HepG2 (cell line): Measurements from ENCODE around the gene MAP3K20. TPM values are rescaled to one million over a fixed set of nuclear protein-coding genes. Genes with fewer than 3 reads are reported as not detected.

Experiments
- ATAC-seq: fragments of 200-7000 bp; cut with Tn5 transposase; 3 replicates; pipeline ENCODE4 v1.9.1; 2020; ENCODE audit warnings: mild to moderate bottlenecking, moderate library complexity
- BruUV-seq: library from RNA; stranded (reverse); fragments of 400-500 nt; replicated peaks from 2 replicates; lab custom pipeline; 2021; lab: Mats Ljungman, UMichigan
- CTCF ChIA-PET: fragments of 300-600 bp; formaldehyde crosslinking; extraction: SDS; loops from one replicate; lab custom pipeline; 2021; ENCODE audit warnings: low total read pairs, inconsistent platforms, low intra/inter-chr PET ratio; lab: Yijun Ruan, JAX
- POLR2A ChIA-PET: fragments of 350-600 bp; sonication (Branson Sonifier 250); formaldehyde crosslinking; loops from one replicate; lab custom pipeline; 2020; ENCODE audit warnings: antibody characterized with exemption, inconsistent platforms; lab: Yijun Ruan, JAX
- DNase-seq: peaks from one replicate; pipeline ENCODE4 v3.0.0-alpha.2; 2015; ENCODE audit warnings: low spot score
- FAIRE-seq: peaks from 3 replicates; lab custom pipeline; 2011; peaks lifted over from hg19 to GRCh38; lab: Jason Lieb, UNC
- H2AFZ ChIP-seq: one replicate; pipeline ENCODE4 v1.6.1; 2011; ENCODE audit warnings: low read length, inconsistent platforms
- H3K27ac ChIP-seq: fragments of 300-600 bp; 3 replicates; pipeline ENCODE4 v1.8.0; 2011; ENCODE audit warnings: mixed run types, mild to moderate bottlenecking, mixed read lengths, low read length, inconsistent platforms; ENCODE audit not compliant: insufficient read depth; ENCODE audit errors: extremely low read length
- H3K27me3 ChIP-seq, 2 experiments: fragments of 200-600 bp in 1 of 2; 2 replicates in 1 of 2; 3 replicates in 1 of 2; pipeline versions ENCODE4 v1.6.0 to v1.8.0; 2011; ENCODE audit warnings: low read length in 2 of 2, mild to moderate bottlenecking in 2 of 2, moderate library complexity in 2 of 2, inconsistent platforms in 1 of 2; ENCODE audit not compliant: insufficient read depth in 2 of 2, control insufficient read depth in 1 of 2
- H3K36me3 ChIP-seq, 2 experiments: fragments of 200-600 bp in 1 of 2; replicated peaks in 1 of 2; 2 replicates in 1 of 2; 3 replicates in 1 of 2; pipeline versions ENCODE4 v1.5.1 to v1.8.0; 2011; ENCODE audit warnings: low read length in 2 of 2, inconsistent platforms in 1 of 2; ENCODE audit not compliant: insufficient read depth in 2 of 2, control insufficient read depth in 1 of 2
- H3K4me1 ChIP-seq: 2 replicates; pipeline ENCODE4 v1.5.1; 2012; ENCODE audit warnings: low read length, inconsistent platforms; ENCODE audit not compliant: insufficient read depth
- H3K4me2 ChIP-seq: 2 replicates; pipeline ENCODE4 v1.6.0; 2011; ENCODE audit warnings: low read depth, low read length, inconsistent platforms
- H3K4me3 ChIP-seq, 3 experiments: fragments of 200-600 bp in 1 of 3; sonication (generic), shearing (Covaris generic) in 1 of 3; replicated peaks in 1 of 3; 2 replicates each; pipeline ENCODE4 v1.5.1; 2011 to 2016; ENCODE audit warnings: low read length in 3 of 3, inconsistent platforms in 2 of 3, low read depth in 2 of 3, mild to moderate bottlenecking in 2 of 3, control low read depth in 1 of 3, mixed read lengths in 1 of 3; ENCODE audit not compliant: insufficient read depth in 1 of 3
- H3K79me2 ChIP-seq: one replicate; pipeline ENCODE4 v1.6.1; 2011; ENCODE audit warnings: low read length, inconsistent platforms; ENCODE audit not compliant: insufficient read depth
- H3K9ac ChIP-seq: 2 replicates; pipeline ENCODE4 v1.6.0; 2011; ENCODE audit warnings: mild to moderate bottlenecking, low read depth, low read length, inconsistent platforms; ENCODE audit not compliant: insufficient read depth
- H3K9me3 ChIP-seq: 2 replicates; pipeline ENCODE4 v1.5.1; 2012; ENCODE audit warnings: mild to moderate bottlenecking, low read length
- H4K20me1 ChIP-seq: 2 replicates; pipeline ENCODE4 v1.6.0; 2011; ENCODE audit warnings: inconsistent platforms, mild to moderate bottlenecking, low read length, moderate library complexity; ENCODE audit not compliant: insufficient read depth
- ATF7 ChIP-seq, 2 experiments: fragments of 450-650 bp in 1 of 2; sonication (generic) in 1 of 2; formaldehyde crosslinking in 1 of 2; IDR thresholded peaks; 2 replicates each; pipeline versions ENCODE4 v1.4.0 to v1.6.1; 2016 to 2020; ENCODE audit warnings: antibody characterized with exemption in 1 of 2, mild to moderate bottlenecking in 1 of 2, missing genetic modification reagents in 1 of 2
- CEBPB ChIP-seq: IDR thresholded peaks from 2 replicates; pipeline ENCODE4 v1.6.1; 2011; ENCODE audit warnings: low read depth, low read length, improper control_type of control experiment, borderline replicate concordance
- EEA1 ChIP-seq: sonication (generic); formaldehyde crosslinking; IDR thresholded peaks from 2 replicates; pipeline ENCODE4 v1.5.1; 2020; ENCODE audit warnings: mild to moderate bottlenecking, missing genetic modification reagents, borderline replicate concordance
- EED ChIP-seq: sonication (generic); formaldehyde crosslinking; IDR thresholded peaks from 2 replicates; pipeline ENCODE4 v1.5.0; 2020; ENCODE audit warnings: mild to moderate bottlenecking, missing genetic modification reagents
- ELF3 ChIP-seq: IDR thresholded peaks from 2 replicates; pipeline ENCODE4 v1.6.1; 2016; ENCODE audit warnings: missing genetic modification reagents, missing compliant biosample characterization
- GTF3A ChIP-seq: sonication (generic); formaldehyde crosslinking; conservative IDR thresholded peaks from 2 replicates; pipeline ENCODE4 v1.4.0; 2020; ENCODE audit warnings: mild to moderate bottlenecking, missing genetic modification reagents
- HMG20A ChIP-seq: IDR thresholded peaks from 2 replicates; pipeline ENCODE4 v1.6.1; 2016; ENCODE audit warnings: borderline replicate concordance
- HMG20B ChIP-seq: conservative IDR thresholded peaks from 2 replicates; pipeline ENCODE4 v1.6.1; 2016; ENCODE audit warnings: missing genetic modification reagents, missing compliant biosample characterization
- JDP2 ChIP-seq: sonication (generic); formaldehyde crosslinking; IDR thresholded peaks from 2 replicates; pipeline ENCODE4 v1.8.1; 2022; ENCODE audit warnings: missing genetic modification reagents, borderline replicate concordance
- KLF15 ChIP-seq: sonication (generic); formaldehyde crosslinking; IDR thresholded peaks from 2 replicates; pipeline ENCODE4 v1.8.1; 2023; ENCODE audit warnings: borderline replicate concordance, mild to moderate bottlenecking, inconsistent platforms, missing genetic modification reagents, mixed read lengths
- SUZ12 ChIP-seq: fragments of 150-350 bp; IDR thresholded peaks from 2 replicates; pipeline ENCODE4 v1.6.1; 2014; ENCODE audit warnings: low read depth, low read length
- TBX2 ChIP-seq: sonication (generic); formaldehyde crosslinking; IDR thresholded peaks from 2 replicates; pipeline ENCODE4 v1.5.0; 2020; ENCODE audit warnings: missing genetic modification reagents, mild to moderate bottlenecking, borderline replicate concordance
- ZFX ChIP-seq: sonication (generic); formaldehyde crosslinking; IDR thresholded peaks from 2 replicates; pipeline ENCODE4 v1.4.0; 2020; ENCODE audit warnings: mild to moderate bottlenecking, low read depth, missing genetic modification reagents, moderate library complexity
- ZNF256 ChIP-seq: sonication (generic); formaldehyde crosslinking; conservative IDR thresholded peaks from 2 replicates; pipeline ENCODE4 v1.4.0; 2020; ENCODE audit warnings: missing genetic modification reagents
- ZNF614 ChIP-seq: IDR thresholded peaks from 2 replicates; pipeline ENCODE4 v1.6.1; 2018; ENCODE audit warnings: missing biosample characterization, missing genetic modification reagents, inconsistent platforms, borderline replicate concordance
- ZNF660 ChIP-seq: sonication (generic); formaldehyde crosslinking; IDR thresholded peaks from 2 replicates; pipeline ENCODE4 v1.5.1; 2020; ENCODE audit warnings: mild to moderate bottlenecking, low read depth, missing genetic modification reagents, borderline replicate concordance
- ZNF775 ChIP-seq: sonication (generic); formaldehyde crosslinking; IDR thresholded peaks from 2 replicates; pipeline ENCODE4 v1.4.0; 2020; ENCODE audit warnings: missing genetic modification reagents, mild to moderate bottlenecking, moderate library complexity, borderline replicate concordance
- WGBS: methylation state at CpG from one replicate; pipeline ENCODE4 v1.1.6; 2017; ENCODE audit warnings: low lambda C conversion rate; 5-methylcytosine and 5-hydroxymethylcytosine counted together
- in situ Hi-C: cut with HindIII; loops from 2 replicates; pipeline ENCODE4 v1.10.0; 2017; ENCODE audit warnings: low pct_unique_long_range_greater_than_20kb; ENCODE audit not compliant: extremely low pct_ligation_motif_present
- intact Hi-C: fragments of 100-400 bp; cut with micrococcal nuclease; formaldehyde crosslinking; loops from one replicate; pipeline ENCODE4 v1.10.0; 2022; ENCODE audit not compliant: unreplicated experiment
- polyA plus RNA-seq, 8 experiments: library from polyadenylated mRNA; depleted of rRNA in 3 of 8; stranded (reverse) in 7 of 8; unstranded in 1 of 8; fragments of >200 nt; fragmentation: Illumina TruSeq in 4 of 8; extraction: Trizol in 4 of 8; gene quantifications; 2 replicates each; pipeline versions ENCODE4 v1.2.1 to v1.2.3, GENCODE V29; 2011 to 2016; ENCODE audit warnings: low read depth in 4 of 8, missing spikeins in 1 of 8, mixed read lengths in 1 of 8; ENCODE audit not compliant: insufficient read depth in 1 of 8
- total RNA-seq, 5 experiments: library from RNA; depleted of rRNA; stranded (reverse); fragments of >200 nt; fragmentation: Illumina TruSeq; extraction: Trizol; gene quantifications; 2 replicates each; pipeline ENCODE4 v1.2.3, GENCODE V29; 2016; ENCODE audit warnings: low read depth in 1 of 5
- TF ChIP-seq, protein P1 (sequence below): sonication (generic); formaldehyde crosslinking; IDR thresholded peaks from 2 replicates; pipeline ENCODE4 v1.4.0; 2020; ENCODE audit warnings: missing genetic modification reagents; ENCODE audit errors: not compliant biosample characterization
- TF ChIP-seq, protein P2 (sequence below): sonication (generic); formaldehyde crosslinking; IDR thresholded peaks from 2 replicates; pipeline ENCODE4 v1.4.0; 2020; ENCODE audit warnings: missing genetic modification reagents, low read depth, mild to moderate bottlenecking, borderline replicate concordance
- TF ChIP-seq, protein P3 (sequence below): sonication (generic); formaldehyde crosslinking; IDR thresholded peaks from 2 replicates; pipeline ENCODE4 v1.8.1; 2023; ENCODE audit warnings: mild to moderate bottlenecking, moderate library complexity, missing genetic modification reagents

MAP3K20 gene
- total and polyA plus RNA-seq, 2 of the 13 experiments (the other 11 are each of a cell fraction or from before 2014, with no cell fraction given) = 5.2 to 13.5 TPM

DNA sequence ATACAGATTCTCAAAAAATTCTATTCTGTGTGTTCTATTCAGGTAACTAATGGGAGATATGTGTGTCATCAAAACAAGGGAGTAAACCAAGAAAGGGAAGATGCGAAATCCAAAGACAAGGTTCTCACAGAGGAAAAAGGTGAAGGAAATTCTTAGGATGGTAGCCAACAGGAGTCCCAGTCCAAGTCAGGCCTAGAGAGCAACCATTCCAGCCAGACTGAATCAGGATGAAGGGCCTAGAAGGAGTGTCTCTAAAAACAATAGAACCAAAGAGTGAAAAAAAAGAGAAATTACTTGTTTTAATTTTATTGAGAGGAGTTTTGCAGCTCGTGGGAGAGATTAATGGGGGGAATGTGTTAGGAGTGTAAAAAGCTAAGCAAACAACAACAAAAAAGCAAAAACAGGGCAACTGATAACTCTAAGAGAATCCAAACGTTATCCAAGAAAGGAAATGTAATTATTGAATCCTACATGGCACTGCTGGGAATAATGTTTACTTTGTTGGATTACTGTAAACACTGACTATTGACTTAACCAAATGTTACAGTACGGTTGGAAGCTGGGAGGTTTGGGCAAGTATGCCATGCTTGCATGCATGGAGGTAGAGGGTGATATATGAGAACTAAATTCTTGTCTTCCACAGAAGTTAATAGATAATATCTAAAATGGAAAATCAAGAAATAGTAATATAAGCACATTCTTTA is 12.3 kb downstream of the MAP3K20 start (continued):
- TF ChIP-seq, protein P1, sequence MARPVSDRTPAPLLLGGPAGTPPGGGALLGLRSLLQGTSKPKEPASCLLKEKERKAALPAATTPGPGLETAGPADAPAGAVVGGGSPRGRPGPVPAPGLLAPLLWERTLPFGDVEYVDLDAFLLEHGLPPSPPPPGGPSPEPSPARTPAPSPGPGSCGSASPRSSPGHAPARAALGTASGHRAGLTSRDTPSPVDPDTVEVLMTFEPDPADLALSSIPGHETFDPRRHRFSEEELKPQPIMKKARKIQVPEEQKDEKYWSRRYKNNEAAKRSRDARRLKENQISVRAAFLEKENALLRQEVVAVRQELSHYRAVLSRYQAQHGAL = no peak
- TF ChIP-seq, protein P2, sequence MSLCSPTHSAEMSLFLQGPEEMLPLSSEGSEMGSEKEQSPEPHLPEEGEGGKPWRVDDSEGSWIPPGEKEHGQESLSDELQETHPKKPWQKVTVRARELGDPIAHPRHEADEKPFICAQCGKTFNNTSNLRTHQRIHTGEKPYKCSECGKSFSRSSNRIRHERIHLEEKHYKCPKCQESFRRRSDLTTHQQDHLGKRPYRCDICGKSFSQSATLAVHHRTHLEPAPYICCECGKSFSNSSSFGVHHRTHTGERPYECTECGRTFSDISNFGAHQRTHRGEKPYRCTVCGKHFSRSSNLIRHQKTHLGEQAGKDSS = no peak
- peak; percentile 28; the same call in 1 of the 2 replicates for TF ChIP-seq HMG20A (CRISPR knock-in tag)
- no peak for TF ChIP-seq ZNF660
- no peak for TF ChIP-seq ZNF614 (CRISPR knock-in tag)
- no peak for TF ChIP-seq TBX2 (CRISPR knock-in tag)

DNA sequence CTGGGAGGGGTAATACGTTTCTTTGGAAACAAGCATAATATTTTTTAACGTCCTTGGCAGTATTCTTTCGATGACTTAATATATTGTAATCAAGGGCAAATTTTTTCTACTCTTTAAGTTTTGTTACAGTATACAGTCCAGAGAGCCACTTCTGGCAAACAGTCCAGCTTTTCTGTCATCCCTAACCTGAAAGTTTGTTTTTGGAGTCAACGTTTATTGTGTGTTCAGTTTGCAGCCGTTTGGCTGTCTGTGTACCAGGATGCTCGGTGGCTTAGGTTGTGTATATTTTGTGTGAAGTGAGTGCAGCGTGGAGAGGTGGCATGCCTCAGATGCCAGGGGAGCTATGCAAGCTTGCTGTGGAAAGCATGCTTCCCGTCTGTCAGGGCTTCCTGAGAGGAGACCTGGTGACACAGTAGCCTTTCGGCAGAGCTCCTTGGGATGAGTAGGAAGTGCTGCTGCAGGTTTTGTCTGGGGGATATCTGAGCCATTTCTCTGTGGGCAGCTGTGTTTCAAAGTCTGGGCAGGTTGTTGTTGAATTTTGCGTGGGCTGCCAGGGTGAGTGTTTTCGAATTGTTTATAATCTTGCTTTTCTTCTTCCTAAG is 14.7 kb downstream of the MAP3K20 start:
- ATAC-seq = no peak
- no peaks in the 10 kb centered on the region for H3K27me3 ChIP-seq
- peaks cover 23% of the 10 kb centered on the region for H3K4me1 ChIP-seq
- H3K27ac ChIP-seq = no peak overlapping the region
- TF ChIP-seq ATF7 (IDR thresholded peaks at IDR 0.05) = no peak
- TF ChIP-seq ATF7 (CRISPR knock-in tag; IDR thresholded peaks at IDR 0.05) = no peak
- TF ChIP-seq ZNF775 (CRISPR knock-in tag) = no peak
- TF ChIP-seq GTF3A (CRISPR knock-in tag) = no peak
- TF ChIP-seq CEBPB = no peak
- no peak for TF ChIP-seq KLF15
- TF ChIP-seq, protein P3, sequence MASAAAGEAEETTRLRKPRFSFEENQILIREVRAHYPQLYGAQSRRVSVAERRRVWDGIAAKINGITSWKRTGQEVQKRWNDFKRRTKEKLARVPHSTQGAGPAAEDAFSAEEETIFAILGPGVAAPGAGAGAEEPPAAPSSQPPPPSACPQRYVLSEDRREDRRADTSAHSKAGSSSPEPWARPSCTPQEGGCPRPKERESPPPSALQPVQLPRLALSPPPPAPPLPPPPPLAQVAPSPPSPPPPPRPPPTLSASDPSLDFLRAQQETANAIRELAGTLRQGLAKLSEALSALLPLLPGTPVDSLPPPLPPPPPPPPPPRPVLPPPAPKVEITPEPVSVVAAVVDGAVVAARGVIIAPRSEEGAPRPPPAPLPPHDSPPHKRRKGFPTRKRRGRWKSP (CRISPR knock-in tag) = no peak
- no peak for TF ChIP-seq EED (CRISPR knock-in tag)
- TF ChIP-seq SUZ12 = no peak
- TF ChIP-seq JDP2 (CRISPR knock-in tag) = no peak
- no peak for TF ChIP-seq ZNF256 (CRISPR knock-in tag)
- no peak for TF ChIP-seq ELF3 (CRISPR knock-in tag)
- no peak for TF ChIP-seq ZFX
- no peak for TF ChIP-seq HMG20B (CRISPR knock-in tag)
- TF ChIP-seq EEA1 = no peak
- TF ChIP-seq, all 625 proteins: peak for 0
- H3K79me2 ChIP-seq = peaks cover 3% of the 10 kb centered on the region
- DNase-seq = no peak
- H4K20me1 ChIP-seq = no peaks in the 10 kb centered on the region
- WGBS = 86% methylated on average over 11 of the region's 11 CpGs
- ChIA-PET POLR2A (no interaction called here), CTCF (no interaction called here)
- peaks cover 0 to 16% of the 10 kb centered on the region in 2 experiments; a peak in 4 of 5 replicates for H3K36me3 ChIP-seq
- in situ Hi-C loops = no loop called here
- no peak overlapping the region for H2AFZ ChIP-seq
- H3K9ac ChIP-seq = no peak overlapping the region
- intact Hi-C loops = no loop called here
- FAIRE-seq = no peak
- BruUV-seq = no TSS peak
- H3K4me3 ChIP-seq = no peak overlapping the region
- H3K9me3 ChIP-seq = no peaks in the 10 kb centered on the region
- no peak overlapping the region for H3K4me2 ChIP-seq
